ENCODE data around the gene NCEH1. TPM values are rescaled to one million over a fixed set of nuclear protein-coding genes. Genes with fewer than 3 reads are reported as not detected.

NCEH1 gene
- total and polyA plus RNA-seq, 9 of the 15 experiments (the other 6 are each of a cell fraction or from before 2014, with no cell fraction given) = 1.3 to 5.0 (median 2.8) TPM

- Histone ChIP-seq H3K4me1 (replicated peaks in 1 of 2; ENCODE audit: control insufficient read depth in 2 of 2, insufficient read depth in 2 of 2, low read length in 2 of 2) (no peaks in the 10 kb centered on the region), H3K9ac (ENCODE audit: insufficient read depth in 1 of 2, low read depth in 2 of 2, low read length in 2 of 2) (no peak overlapping the region), H2AFZ (ENCODE audit: low read depth, low read length) (no peak overlapping the region), H3K36me3 (ENCODE audit: control insufficient read depth, insufficient read depth, low read length) (no peaks in the 10 kb centered on the region), H3K27ac (ENCODE audit: extremely low read depth, low read depth, low read length) (no peak overlapping the region), H3K4me2 (ENCODE audit: insufficient read depth, low read length) (no peak overlapping the region), H3K4me3 (no peak overlapping the region), H4K20me1 (replicated peaks; ENCODE audit: control insufficient read depth, insufficient read depth, low read length) (no peaks in the 10 kb centered on the region), H3K9me3 (replicated peaks; ENCODE audit: control insufficient read depth, insufficient read depth, low read depth, low read length) (0 out of 2 replicates have a peak, but pooled peaks cover 3% of the 10 kb centered on the region), H3K27me3 (ENCODE audit: control insufficient read depth in 2 of 2, insufficient read depth in 2 of 2, low read length in 2 of 2) (peaks cover 0 to 4% of the 10 kb centered on the region in 2 experiments; a peak in 2 of 5 replicates), H3K9me1 (ENCODE audit: control insufficient read depth, insufficient read depth, low read length) (no peaks in the 10 kb centered on the region), H3K79me2 (ENCODE audit: control insufficient read depth, insufficient read depth, low read length) (no peaks in the 10 kb centered on the region)
- WGBS (ENCODE audit: insufficient coverage, low coverage, missing lambda C conversion rate) = 0% methylated on average over 2 of the region's 2 CpGs
- DNase-seq (ENCODE audit: extremely low read depth in 1 of 4, low spot score in 3 of 4) (no peak), ATAC-seq (no peak), FAIRE-seq (no peak)
- no TSS peak for BruUV-seq (replicated peaks)
- in situ Hi-C loops (cut with MboI) = no loop called here
- ChIA-PET POLR2A (interaction anchor here (2.4 kb wide), 1 partner anchor 12 kb away, joined by 6 read pairs; no protein-coding TSS in a partner anchor), CTCF (ENCODE audit: low intra/inter-chr PET ratio) (no interaction called here)
- TF ChIP-seq RBM34 (IDR thresholded peaks at IDR 0.05; ENCODE audit: borderline replicate concordance, insufficient read depth, low read length) (no peak), SMAD2 (IDR thresholded peaks at IDR 0.05; ENCODE audit: low read depth, low read length) (no peak), NEUROD1 (IDR thresholded peaks at IDR 0.05; ENCODE audit: borderline replicate concordance, low read depth, low read length, partially characterized antibody) (no peak), ZNF77 (CRISPR knock-in tag; IDR thresholded peaks at IDR 0.05) (no peak), HSF4 (CRISPR knock-in tag; IDR thresholded peaks at IDR 0.05; ENCODE audit: borderline replicate concordance) (no peak), RNF2 (IDR thresholded peaks at IDR 0.05) (no peak)
- intact Hi-C loops (cut with micrococcal nuclease) = no loop called here
Measured at GRCh38 chr3:172608575-172608974, 102.3 kb downstream of the NCEH1 start.
